CD4-positive, alpha-beta T cell treated with Interferon alpha-2 for 1 hour (primary cell): ENCODE results near the gene USP21.
A peak's percentile ranks its signal among the peaks of the same experiment; 100 is the strongest.
"Not testable (repeated sequence)": the region's sequence is repeated elsewhere in the genome, so short reads cannot be mapped to it uniquely, and the experiment has no call there.

Source experiments
- DNase-seq, 2 donors: peaks; one replicate each; pipeline ENCODE4 v3.0.0-alpha.2; 2020 to 2022

Gene USP21

GRCh38 chr1:161159087-161159912 is at the start of gene USP21:
TSS of gene USP21 (plus strand) at chr1:161159500. CDS start at chr1:161160641, 1,141 bp downstream.
- peak; percentile 91 to 94 for DNase-seq

- no peak for DNase-seq
These were observed 48.2 kb upstream of the USP21 start for GRCh38 chr1:161111117-161111516.

GRCh38 chr1:161111527-161111926 is 47.8 kb upstream of the USP21 start:
- no peak for DNase-seq

- no peak for DNase-seq
These were observed 45.4 kb upstream of the USP21 start for GRCh38 chr1:161113915-161114314.

- no peak for DNase-seq
These were observed 44.7 kb upstream of the USP21 start for GRCh38 chr1:161114556-161114955.

- DNase-seq, result no peak
These were observed 44.1 kb upstream of the USP21 start for GRCh38 chr1:161115132-161115711.

GRCh38 chr1:161115961-161116360 is 43.3 kb upstream of the USP21 start:
- DNase-seq, result not testable (repeated sequence)

- peak; percentile 79 to 87 for DNase-seq
These were observed 41.3 kb upstream of the USP21 start, which contains the start of the genes NIT1 and PFDN2 for GRCh38 chr1:161117759-161118581. TSS of gene NIT1 (plus strand) at chr1:161118105. CDS start at chr1:161118177, 72 bp downstream. TSS of gene PFDN2 (minus strand) at chr1:161118037. CDS start at chr1:161118026, 11 bp downstream.

- peak; percentile 71 to 84 for DNase-seq
These were observed 40.0 kb upstream of the USP21 start for GRCh38 chr1:161119092-161119903.

- DNase-seq, result no peak
These were observed 38.2 kb upstream of the USP21 start for GRCh38 chr1:161121042-161121650.

- peak in 1 of 2 donors; percentile 19 for DNase-seq
These were observed 37.5 kb upstream of the USP21 start for GRCh38 chr1:161121834-161122233.

GRCh38 chr1:161122967-161123366 is 36.3 kb upstream of the USP21 start:
- DNase-seq, result no peak

- no peak for DNase-seq
These were observed 31.7 kb upstream of the USP21 start for GRCh38 chr1:161127649-161128048.

- DNase-seq, result no peak
These were observed 30.5 kb upstream of the USP21 start for GRCh38 chr1:161128591-161129420.

GRCh38 chr1:161130266-161130665 is 29.0 kb upstream of the USP21 start:
- no peak for DNase-seq

- DNase-seq, result peak in 1 of 2 donors; percentile 33
These were observed 27.5 kb upstream of the USP21 start for GRCh38 chr1:161131523-161132409.

GRCh38 chr1:161132410-161133219 is 26.7 kb upstream of the USP21 start, which contains the start of gene DEDD:
TSS of gene DEDD (minus strand) at chr1:161132667. CDS start at chr1:161124462, 8,205 bp downstream.
- DNase-seq, result peak; percentile 95 to 97

- DNase-seq, result no peak
These were observed 26.0 kb upstream of the USP21 start for GRCh38 chr1:161133220-161133740.

GRCh38 chr1:161137881-161138280 is 21.4 kb upstream of the USP21 start:
- DNase-seq, result no peak
